ENCODE measurements around the gene OVAAL. TPM values are rescaled to one million over a fixed set of nuclear protein-coding genes. Genes with fewer than 3 reads are reported as not detected.

The OVAAL gene
- total RNA-seq, 1 donor from 2014 or later: not detected

- Histone ChIP-seq H3K36me3 (ENCODE audit: control insufficient read depth, insufficient read depth, low read length) (no peaks in the 10 kb centered on the region), H3K4me3 (ENCODE audit: low read depth, low read length) (no peak overlapping the region), H3K27me3 (ENCODE audit: control insufficient read depth, insufficient read depth, low read length) (no peaks in the 10 kb centered on the region)
- no peak for TF ChIP-seq CTCF (IDR thresholded peaks at IDR 0.05; ENCODE audit: insufficient read depth, low read length, severe bottlenecking)
- FAIRE-seq: no peak
- no peak for DNase-seq (ENCODE audit: low read depth)
Measured at GRCh38 chr1:180562640-180563025, 3.9 kb downstream of the OVAAL start.

GRCh38 chr1:180563026-180563827 is 4.5 kb downstream of the OVAAL start:
- FAIRE-seq: no peak
- H3K36me3 ChIP-seq (ENCODE audit: control insufficient read depth, insufficient read depth, low read length): no peaks in the 10 kb centered on the region
- no peaks in the 10 kb centered on the region for H3K27me3 ChIP-seq (ENCODE audit: control insufficient read depth, insufficient read depth, low read length)
- DNase-seq (ENCODE audit: low read depth): peak; percentile 74
- H3K4me3 ChIP-seq (ENCODE audit: low read depth, low read length): no peak overlapping the region
- TF ChIP-seq CTCF (IDR thresholded peaks at IDR 0.05; ENCODE audit: insufficient read depth, low read length, severe bottlenecking): no peak

GRCh38 chr1:180565121-180565871 is 6.5 kb downstream of the OVAAL start:
- FAIRE-seq (no peak), DNase-seq (ENCODE audit: low read depth) (no peak)
- no peaks in the 10 kb centered on the region for H3K27me3 ChIP-seq (ENCODE audit: control insufficient read depth, insufficient read depth, low read length)
- no peak for TF ChIP-seq CTCF (IDR thresholded peaks at IDR 0.05; ENCODE audit: insufficient read depth, low read length, severe bottlenecking)
- no peak overlapping the region for H3K4me3 ChIP-seq (ENCODE audit: low read depth, low read length)
- no peaks in the 10 kb centered on the region for H3K36me3 ChIP-seq (ENCODE audit: control insufficient read depth, insufficient read depth, low read length)

- H3K27me3 ChIP-seq (ENCODE audit: control insufficient read depth, insufficient read depth, low read length): no peaks in the 10 kb centered on the region
- no peaks in the 10 kb centered on the region for H3K36me3 ChIP-seq (ENCODE audit: control insufficient read depth, insufficient read depth, low read length)
- no peak for DNase-seq (ENCODE audit: low read depth)
- TF ChIP-seq CTCF (IDR thresholded peaks at IDR 0.05; ENCODE audit: insufficient read depth, low read length, severe bottlenecking): no peak
- no peak for FAIRE-seq
- H3K4me3 ChIP-seq (ENCODE audit: low read depth, low read length): no peak overlapping the region
Measured at GRCh38 chr1:180566026-180566425, 7.3 kb downstream of the OVAAL start.

GRCh38 chr1:180566495-180566894 is 7.7 kb downstream of the OVAAL start:
- FAIRE-seq: no peak
- H3K36me3 ChIP-seq (ENCODE audit: control insufficient read depth, insufficient read depth, low read length): no peaks in the 10 kb centered on the region
- DNase-seq (ENCODE audit: low read depth): no peak
- TF ChIP-seq CTCF (IDR thresholded peaks at IDR 0.05; ENCODE audit: insufficient read depth, low read length, severe bottlenecking): no peak
- H3K27me3 ChIP-seq (ENCODE audit: control insufficient read depth, insufficient read depth, low read length): no peaks in the 10 kb centered on the region
- no peak overlapping the region for H3K4me3 ChIP-seq (ENCODE audit: low read depth, low read length)

All from bronchial epithelial cell (primary cell).